HUES6 (cell line): ENCODE measurements around the gene GULP1.

Experiments used
- H3K27ac ChIP-seq: 2 replicates; pipeline ENCODE4 v1.7.0; 2013; ENCODE audit warnings: low read depth, mild to moderate bottlenecking, low read length, inconsistent platforms
- H3K27me3 ChIP-seq: 2 replicates; pipeline ENCODE4 v1.6.1; 2013; ENCODE audit warnings: low read length; ENCODE audit not compliant: control insufficient read depth, insufficient read depth
- H3K36me3 ChIP-seq: 2 replicates; pipeline ENCODE4 v1.6.1; 2013; ENCODE audit warnings: low read length; ENCODE audit not compliant: control insufficient read depth, insufficient read depth
- H3K4me1 ChIP-seq: 2 replicates; pipeline ENCODE4 v1.6.1; 2013; ENCODE audit warnings: low read length; ENCODE audit not compliant: control insufficient read depth, insufficient read depth
- H3K4me3 ChIP-seq: 2 replicates; pipeline ENCODE4 v1.5.1; 2013; ENCODE audit warnings: low read depth, low read length
- H3K9ac ChIP-seq: one replicate; pipeline ENCODE4 v1.6.1; 2013; ENCODE audit warnings: mild to moderate bottlenecking, low read length
- H3K9me3 ChIP-seq: 2 replicates; pipeline ENCODE4 v1.6.1; 2013; ENCODE audit warnings: low read depth, low read length; ENCODE audit not compliant: control insufficient read depth, insufficient read depth

The GULP1 gene, protein sequence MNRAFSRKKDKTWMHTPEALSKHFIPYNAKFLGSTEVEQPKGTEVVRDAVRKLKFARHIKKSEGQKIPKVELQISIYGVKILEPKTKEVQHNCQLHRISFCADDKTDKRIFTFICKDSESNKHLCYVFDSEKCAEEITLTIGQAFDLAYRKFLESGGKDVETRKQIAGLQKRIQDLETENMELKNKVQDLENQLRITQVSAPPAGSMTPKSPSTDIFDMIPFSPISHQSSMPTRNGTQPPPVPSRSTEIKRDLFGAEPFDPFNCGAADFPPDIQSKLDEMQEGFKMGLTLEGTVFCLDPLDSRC

DNA sequence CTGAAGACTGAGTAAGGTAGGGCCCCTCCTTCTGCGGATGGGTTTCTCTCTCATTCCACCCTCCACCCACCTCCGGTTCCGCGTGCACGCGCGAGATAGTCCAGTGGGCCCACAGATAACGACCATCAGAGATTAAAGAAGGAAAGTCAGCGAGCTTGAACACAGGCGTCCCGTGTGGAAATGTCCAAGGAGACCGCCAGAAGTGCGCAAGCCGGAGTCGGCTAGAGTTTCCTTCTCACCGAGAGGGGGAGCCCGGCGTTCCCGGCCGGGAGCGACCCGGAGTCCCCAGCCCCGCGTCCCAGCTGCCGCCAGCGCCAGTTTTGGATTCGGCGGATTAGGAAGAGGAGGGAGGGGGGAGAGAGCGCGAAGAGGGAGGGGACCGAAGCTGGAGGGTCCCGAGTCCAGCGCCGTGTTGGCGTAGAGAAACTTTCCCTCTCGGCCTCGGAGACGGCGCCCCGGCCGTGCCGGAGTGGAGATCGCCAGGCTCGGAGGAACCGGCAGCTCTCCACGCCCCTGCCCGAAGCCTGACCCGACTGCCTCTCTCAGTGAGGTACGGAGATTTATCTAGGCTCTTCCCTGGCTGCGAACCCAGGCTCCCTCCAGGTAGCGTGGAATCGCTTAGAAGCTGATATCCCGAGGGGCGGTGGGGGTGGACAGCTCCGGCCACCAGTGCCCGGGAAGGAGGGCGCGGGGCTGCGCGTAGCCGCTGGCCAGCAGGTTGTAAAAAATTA, at the start of gene GULP1:
Gene GULP1 (plus strand): TSS at position 258 of the 731 bp plus-strand sequence. CDS start 185,829 bp downstream, outside the sequence.
- H3K27me3 ChIP-seq, result no peaks in the 10 kb centered on the region
- peak within 1 kb of the TSS; percentile 86 for H3K4me3 ChIP-seq
- no peaks in the 10 kb centered on the region; the same call in 1 of the 2 replicates for H3K9me3 ChIP-seq
- peak within 1 kb of the TSS; percentile 99 for H3K9ac ChIP-seq
- H3K27ac ChIP-seq, result peak within 1 kb of the TSS; percentile 95
- peaks cover 8% of the 10 kb centered on the region for H3K4me1 ChIP-seq
- H3K36me3 ChIP-seq, result no peaks in the 10 kb centered on the region

GRCh38 chr2:188243381-188243780, 48.3 kb upstream of the GULP1 start:
- H3K4me1 ChIP-seq, result peaks cover 8% of the 10 kb centered on the region; the same call in 1 of the 2 replicates
- H3K9ac ChIP-seq, result no peak overlapping the region
- H3K27me3 ChIP-seq, result no peaks in the 10 kb centered on the region
- no peak overlapping the region for H3K4me3 ChIP-seq
- no peak overlapping the region for H3K27ac ChIP-seq
- H3K9me3 ChIP-seq, result peaks cover 11% of the 10 kb centered on the region
- no peaks in the 10 kb centered on the region for H3K36me3 ChIP-seq

DNA sequence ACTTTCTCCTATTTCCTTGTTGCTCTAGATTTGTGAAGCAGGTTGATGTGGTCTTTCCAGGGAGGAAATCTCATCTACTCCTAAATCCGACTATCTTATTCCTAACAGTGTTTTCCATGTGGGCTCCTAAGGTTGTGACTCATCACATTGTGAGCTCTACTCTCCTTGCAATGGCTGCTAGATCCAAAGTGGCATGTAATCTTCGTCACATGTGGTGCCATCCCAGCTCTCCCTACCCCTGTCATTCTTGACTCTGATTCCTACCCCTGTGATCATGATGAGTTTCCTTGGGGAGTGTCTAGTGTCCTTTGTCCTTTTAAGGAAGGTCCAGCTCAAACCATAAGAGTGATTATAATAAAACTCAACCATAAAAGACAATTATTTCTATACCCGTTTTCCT, 47.3 kb upstream of the GULP1 start:
- no peak overlapping the region for H3K27ac ChIP-seq
- H3K4me3 ChIP-seq, result no peak overlapping the region
- peaks cover under 1% of the 10 kb centered on the region; the same call in 1 of the 2 replicates for H3K9me3 ChIP-seq
- no peaks in the 10 kb centered on the region for H3K36me3 ChIP-seq
- no peak overlapping the region for H3K9ac ChIP-seq
- H3K27me3 ChIP-seq, result no peaks in the 10 kb centered on the region
- H3K4me1 ChIP-seq, result peaks cover 8% of the 10 kb centered on the region; the same call in 1 of the 2 replicates

GRCh38 chr2:188245230-188245629, 46.4 kb upstream of the GULP1 start:
- no peaks in the 10 kb centered on the region; the same call in 1 of the 2 replicates for H3K9me3 ChIP-seq

DNA sequence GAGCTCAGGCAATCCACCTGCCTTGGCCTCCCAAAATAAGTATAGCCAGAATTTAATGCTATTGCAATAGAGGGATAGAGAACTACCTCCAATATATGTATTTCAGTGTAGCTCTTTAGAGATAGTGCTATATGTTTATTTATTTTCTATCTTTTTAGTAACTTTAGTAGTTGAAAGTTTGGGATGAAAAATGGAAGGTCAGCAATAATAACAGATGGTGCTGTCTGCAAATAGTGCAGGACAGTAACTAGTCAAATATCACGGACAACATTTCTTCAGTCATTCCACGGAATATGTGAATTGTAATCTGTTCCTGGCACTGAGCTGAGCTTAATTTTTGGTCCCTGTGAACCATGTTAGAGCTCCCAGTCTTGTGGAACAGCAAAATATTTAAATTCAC, 43.2 kb upstream of the GULP1 start:
- H3K4me3 ChIP-seq, result no peak overlapping the region
- peaks cover 7% of the 10 kb centered on the region; the same call in 1 of the 2 replicates for H3K9me3 ChIP-seq
- no peaks in the 10 kb centered on the region for H3K27me3 ChIP-seq

More at GRCh38 chr2:188245230-188245629, 46.4 kb upstream of the GULP1 start:
- Histone ChIP-seq H3K27ac (no peak overlapping the region), H3K4me1 (peaks cover 12% of the 10 kb centered on the region; the same call in 1 of the 2 replicates), H3K4me3 (no peak overlapping the region), H3K9ac (no peak overlapping the region), H3K27me3 (no peaks in the 10 kb centered on the region), H3K36me3 (no peaks in the 10 kb centered on the region)

GRCh38 chr2:188251034-188251433, 40.6 kb upstream of the GULP1 start:
- Histone ChIP-seq H3K27ac (no peak overlapping the region), H3K36me3 (no peaks in the 10 kb centered on the region), H3K27me3 (no peaks in the 10 kb centered on the region)

More for the DNA sequence above, 43.2 kb upstream of the GULP1 start:
- Histone ChIP-seq H3K4me1 (peaks cover 14% of the 10 kb centered on the region), H3K27ac (no peak overlapping the region), H3K36me3 (no peaks in the 10 kb centered on the region), H3K9ac (no peak overlapping the region)

GRCh38 chr2:188256420-188256819, 35.3 kb upstream of the GULP1 start:
- H3K9me3 ChIP-seq, result peaks cover 7% of the 10 kb centered on the region; the same call in 1 of the 2 replicates
- no peak overlapping the region for H3K4me3 ChIP-seq
- H3K27ac ChIP-seq, result no peak overlapping the region
- H3K36me3 ChIP-seq, result no peaks in the 10 kb centered on the region
- H3K9ac ChIP-seq, result no peak overlapping the region
- no peaks in the 10 kb centered on the region for H3K27me3 ChIP-seq
- no peaks in the 10 kb centered on the region; the same call in 1 of the 2 replicates for H3K4me1 ChIP-seq

More at GRCh38 chr2:188251034-188251433, 40.6 kb upstream of the GULP1 start:
- H3K4me1 ChIP-seq, result peaks cover 14% of the 10 kb centered on the region
- no peak overlapping the region for H3K9ac ChIP-seq
- peaks cover 7% of the 10 kb centered on the region; the same call in 1 of the 2 replicates for H3K9me3 ChIP-seq
- H3K4me3 ChIP-seq, result no peak overlapping the region

DNA sequence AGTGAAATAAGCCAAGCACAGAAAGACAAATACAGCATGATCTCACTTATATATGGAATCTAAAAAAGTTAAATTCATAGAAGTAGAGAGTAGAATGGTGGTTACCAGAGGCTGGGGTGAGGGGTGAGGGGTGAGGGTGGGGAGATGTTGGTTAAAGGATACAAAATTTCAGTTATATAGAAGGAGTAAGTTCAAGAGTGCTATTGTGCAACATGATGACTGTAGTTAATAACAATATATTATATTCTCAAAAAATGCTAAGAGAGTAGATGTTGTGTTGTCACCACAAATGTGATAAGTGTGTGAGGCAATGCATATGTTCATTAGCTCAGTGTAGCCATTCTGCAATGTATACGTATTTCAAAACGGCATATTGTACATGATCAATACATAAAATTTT, 26.4 kb upstream of the GULP1 start:
- Histone ChIP-seq H3K27me3 (no peaks in the 10 kb centered on the region), H3K36me3 (no peaks in the 10 kb centered on the region), H3K4me1 (no peaks in the 10 kb centered on the region), H3K4me3 (no peak overlapping the region), H3K9ac (no peak overlapping the region), H3K9me3 (peaks cover 2% of the 10 kb centered on the region; the same call in 1 of the 2 replicates), H3K27ac (no peak overlapping the region)

- H3K4me1 ChIP-seq, result no peaks in the 10 kb centered on the region
- no peak overlapping the region for H3K4me3 ChIP-seq
- no peaks in the 10 kb centered on the region for H3K27me3 ChIP-seq
- no peaks in the 10 kb centered on the region for H3K36me3 ChIP-seq
- H3K9me3 ChIP-seq, result peaks cover 2% of the 10 kb centered on the region; the same call in 1 of the 2 replicates
- H3K27ac ChIP-seq, result no peak overlapping the region
- no peak overlapping the region for H3K9ac ChIP-seq
Measured at GRCh38 chr2:188267776-188268175, 23.9 kb upstream of the GULP1 start.

- no peaks in the 10 kb centered on the region for H3K27me3 ChIP-seq
- peaks cover 2% of the 10 kb centered on the region; the same call in 1 of the 2 replicates for H3K9me3 ChIP-seq
- H3K4me1 ChIP-seq, result peaks cover under 1% of the 10 kb centered on the region
- no peaks in the 10 kb centered on the region for H3K36me3 ChIP-seq
- no peak overlapping the region for H3K4me3 ChIP-seq
- no peak overlapping the region for H3K27ac ChIP-seq
- no peak overlapping the region for H3K9ac ChIP-seq
Measured at GRCh38 chr2:188269004-188269403, 22.7 kb upstream of the GULP1 start.

GRCh38 chr2:188272121-188272520, 19.6 kb upstream of the GULP1 start:
- H3K4me1 ChIP-seq, result peaks cover 21% of the 10 kb centered on the region
- peaks cover 2% of the 10 kb centered on the region; the same call in 1 of the 2 replicates for H3K9me3 ChIP-seq
- no peak overlapping the region for H3K4me3 ChIP-seq
- no peaks in the 10 kb centered on the region for H3K27me3 ChIP-seq
- H3K27ac ChIP-seq, result no peak overlapping the region
- H3K9ac ChIP-seq, result no peak overlapping the region
- H3K36me3 ChIP-seq, result no peaks in the 10 kb centered on the region
